Mesendoderm (in vitro differentiated cells): ENCODE results near the gene COX11. TPM values are rescaled to one million over a fixed set of nuclear protein-coding genes. Genes with fewer than 3 reads are reported as not detected.

Experiments used
- DNase-seq: peaks from one replicate; pipeline ENCODE4 v3.0.0; 2013
- H2AK5ac ChIP-seq: 2 replicates; pipeline ENCODE4 v1.6.1; 2013; ENCODE audit warnings: low read length, inconsistent platforms
- H2BK120ac ChIP-seq: 2 replicates; pipeline ENCODE4 v1.6.1; 2013; ENCODE audit warnings: low read depth, mild to moderate bottlenecking, low read length, moderate library complexity, mixed read lengths
- H2BK15ac ChIP-seq: replicated peaks from 2 replicates; pipeline ENCODE4 v1.6.1; 2013; ENCODE audit warnings: low read depth, mild to moderate bottlenecking, moderate library complexity
- H2BK5ac ChIP-seq: 2 replicates; pipeline ENCODE4 v1.6.1; 2013; ENCODE audit warnings: low read length, inconsistent platforms
- H3K18ac ChIP-seq: 2 replicates; pipeline ENCODE4 v1.6.1; 2013; ENCODE audit warnings: mild to moderate bottlenecking, low read length, mixed read lengths
- H3K23ac ChIP-seq: one replicate; pipeline ENCODE4 v1.6.1; 2013; ENCODE audit warnings: low read length
- H3K27ac ChIP-seq: 2 replicates; pipeline ENCODE4 v1.5.1; 2013; ENCODE audit warnings: low read depth, mild to moderate bottlenecking, inconsistent platforms, low read length, moderate library complexity
- H3K27me3 ChIP-seq: 2 replicates; pipeline ENCODE4 v1.6.1; 2013; ENCODE audit warnings: low read length, control low read depth, mild to moderate bottlenecking, inconsistent platforms; ENCODE audit not compliant: insufficient read depth, poor library complexity
- H3K36me3 ChIP-seq: 2 replicates; pipeline ENCODE4 v1.6.1; 2013; ENCODE audit warnings: low read length, inconsistent platforms; ENCODE audit not compliant: control insufficient read depth, insufficient read depth
- H3K4ac ChIP-seq: one replicate; pipeline ENCODE4 v1.6.1; 2013; ENCODE audit warnings: low read depth, mild to moderate bottlenecking, low read length, moderate library complexity
- H3K4me1 ChIP-seq: 2 replicates; pipeline ENCODE4 v1.6.1; 2013; ENCODE audit warnings: low read depth, low read length, inconsistent platforms; ENCODE audit not compliant: control insufficient read depth
- H3K4me2 ChIP-seq: 2 replicates; pipeline ENCODE4 v1.6.1; 2013; ENCODE audit warnings: low read length
- H3K4me3 ChIP-seq: 2 replicates; pipeline ENCODE4 v1.5.1; 2013; ENCODE audit warnings: mild to moderate bottlenecking, low read length
- H3K56ac ChIP-seq: one replicate; pipeline ENCODE4 v1.6.1; 2013; ENCODE audit warnings: low read length
- H3K79me1 ChIP-seq: 2 replicates; pipeline ENCODE4 v1.6.1; 2013; ENCODE audit warnings: low read length, inconsistent platforms
- H3K79me2 ChIP-seq: 2 replicates; pipeline ENCODE4 v1.6.1; 2013; ENCODE audit warnings: mild to moderate bottlenecking, low read length; ENCODE audit not compliant: control insufficient read depth, insufficient read depth
- H3K9ac ChIP-seq: 2 replicates; pipeline ENCODE4 v1.6.1; 2013; ENCODE audit warnings: low read length, inconsistent platforms
- H4K5ac ChIP-seq: one replicate; pipeline ENCODE4 v1.6.1; 2013; ENCODE audit warnings: low read length
- H4K8ac ChIP-seq: one replicate; pipeline ENCODE4 v1.6.1; 2013; ENCODE audit warnings: low read depth, mild to moderate bottlenecking, control low read depth, low read length, moderate library complexity
- WGBS: extraction: QIAGEN DNeasy Blood & Tissue Kit; methylation state at CpG from one replicate; pipeline ENCODE4 v1.1.7; 2013; ENCODE audit warnings: low lambda C conversion rate, missing lambda C conversion rate; ENCODE audit not compliant: insufficient coverage; ENCODE audit errors: extremely low coverage; 5-methylcytosine and 5-hydroxymethylcytosine counted together
- small RNA-seq: library from polyadenylated mRNA; stranded (forward); fragments of <200 nt; extraction: miRNeasy Mini kit (QIAGEN cat#:217004); gene quantifications from one replicate; pipeline ENCODE3, GENCODE V24; 2013; ENCODE audit not compliant: insufficient read depth

The COX11 gene

GRCh38 chr17:54916721-54917120 is 51.7 kb downstream of the COX11 start:
- H3K4me2 ChIP-seq: no peak overlapping the region
- no CpG with 5 or more reads among the region's 2 CpGs for WGBS
- H3K4me3 ChIP-seq: no peak overlapping the region
- peaks cover 4% of the 10 kb centered on the region for H3K79me1 ChIP-seq
- H3K56ac ChIP-seq: no peak overlapping the region
- H3K36me3 ChIP-seq: peaks cover 7% of the 10 kb centered on the region
- no peaks in the 10 kb centered on the region for H3K79me2 ChIP-seq
- H2BK120ac ChIP-seq: no peak overlapping the region
- no peak overlapping the region for H3K18ac ChIP-seq
- no peaks in the 10 kb centered on the region for H3K4me1 ChIP-seq
- H2BK5ac ChIP-seq: no peak overlapping the region
- H3K23ac ChIP-seq: no peak overlapping the region
- no peak overlapping the region for H3K27ac ChIP-seq
- no peak for DNase-seq
- no peak overlapping the region for H4K8ac ChIP-seq
- no peak overlapping the region for H2BK15ac ChIP-seq
- no peak overlapping the region for H3K9ac ChIP-seq
- no peak overlapping the region for H2AK5ac ChIP-seq
- H3K27me3 ChIP-seq: no peaks in the 10 kb centered on the region
- no peak overlapping the region for H4K5ac ChIP-seq
- H3K4ac ChIP-seq: no peak overlapping the region

Small RNA genes within 50 kb of the gene (small RNA-seq; reads per million reads assigned to genes)
- not detected for gene AC007485.1
